Measurements from ENCODE around the gene PSME3IP1.

Gene PSME3IP1

DNA sequence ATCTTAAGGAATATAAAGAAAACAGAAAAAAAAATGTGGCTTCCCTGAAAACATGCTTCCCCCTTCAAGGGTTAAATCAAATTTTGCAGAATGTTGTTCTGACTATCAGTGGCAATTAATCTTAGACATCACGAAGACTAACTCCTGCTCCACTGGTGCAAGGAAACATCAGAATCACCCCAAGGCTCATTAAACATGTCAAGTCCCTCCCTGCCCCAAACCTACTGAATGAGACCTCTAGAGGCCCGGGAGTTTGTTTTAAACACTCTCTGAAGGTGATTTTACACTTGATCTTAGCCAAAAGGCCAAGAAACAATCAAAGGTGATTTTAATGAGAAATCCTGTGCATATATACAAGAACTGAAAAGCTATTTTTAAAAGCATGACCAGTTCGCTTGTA, 18.3 kb downstream of the PSME3IP1 start:
- no peak for DNase-seq (ENCODE audit: low read depth)

- DNase-seq (ENCODE audit: low read depth) = no peak
Observed at GRCh38 chr16:57166951-57167350, 18.9 kb downstream of the PSME3IP1 start.

DNA sequence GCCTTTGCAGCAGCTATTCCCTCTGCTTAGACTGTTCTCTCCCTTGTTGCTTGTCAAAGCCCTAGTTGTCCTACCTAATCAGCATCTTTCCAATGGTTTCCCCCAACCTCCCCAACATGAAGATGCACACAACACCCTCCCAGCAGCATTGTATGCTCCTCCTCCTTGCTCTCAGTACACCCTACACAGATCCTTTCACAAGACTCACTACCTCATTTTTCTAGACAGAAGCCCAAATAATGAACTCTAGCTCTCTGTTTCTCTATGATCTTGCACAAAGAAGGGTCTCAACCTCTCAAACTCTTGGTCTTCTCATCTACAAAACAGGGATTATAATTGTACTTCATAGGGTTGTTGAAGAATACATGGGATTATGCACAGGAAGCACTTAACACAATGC, 19.4 kb downstream of the PSME3IP1 start:
- no peak for DNase-seq (ENCODE audit: low read depth)

DNA sequence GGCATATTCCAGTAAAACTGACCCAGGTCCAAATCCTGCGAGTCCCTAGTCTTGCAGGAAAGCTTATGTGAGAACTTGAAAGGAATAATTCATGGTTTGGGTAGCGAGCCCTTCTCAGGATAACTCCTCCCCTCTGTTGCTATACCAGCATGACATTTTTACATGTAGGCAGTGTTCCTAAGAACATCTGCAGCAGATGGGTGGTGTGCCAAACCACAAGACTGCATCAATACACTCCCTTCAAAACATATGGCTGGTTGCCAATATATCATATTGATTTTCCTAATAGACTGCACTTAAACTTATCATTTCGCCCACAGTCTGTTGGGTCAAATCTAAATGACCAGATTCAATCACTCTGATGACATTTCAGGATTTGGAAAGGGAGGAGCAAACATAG, 19.9 kb downstream of the PSME3IP1 start:
- no peak for DNase-seq (ENCODE audit: low read depth)

- DNase-seq (ENCODE audit: low read depth) = no peak
Observed at GRCh38 chr16:57165483-57165882, 20.4 kb downstream of the PSME3IP1 start.

DNA sequence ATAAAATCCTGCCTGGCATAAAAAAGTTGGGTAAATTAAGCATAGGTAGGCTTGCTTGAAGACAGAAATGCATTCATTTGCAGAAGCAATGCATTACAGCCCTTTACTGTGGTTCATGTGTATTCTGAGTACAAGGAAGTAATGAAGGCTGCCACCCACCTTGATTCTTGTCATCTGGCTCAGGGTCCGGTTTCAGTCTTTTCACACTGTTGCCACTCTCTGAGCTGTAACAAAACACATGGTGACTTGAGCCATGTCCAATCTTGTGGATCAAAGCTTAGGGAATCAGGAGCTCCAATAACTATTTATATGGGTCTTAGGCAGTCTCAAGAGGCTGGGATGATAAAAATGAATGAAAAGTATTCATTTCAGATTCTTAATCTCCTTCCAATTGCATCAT, 22.0 kb downstream of the PSME3IP1 start:
- DNase-seq (ENCODE audit: low read depth) = no peak

DNA sequence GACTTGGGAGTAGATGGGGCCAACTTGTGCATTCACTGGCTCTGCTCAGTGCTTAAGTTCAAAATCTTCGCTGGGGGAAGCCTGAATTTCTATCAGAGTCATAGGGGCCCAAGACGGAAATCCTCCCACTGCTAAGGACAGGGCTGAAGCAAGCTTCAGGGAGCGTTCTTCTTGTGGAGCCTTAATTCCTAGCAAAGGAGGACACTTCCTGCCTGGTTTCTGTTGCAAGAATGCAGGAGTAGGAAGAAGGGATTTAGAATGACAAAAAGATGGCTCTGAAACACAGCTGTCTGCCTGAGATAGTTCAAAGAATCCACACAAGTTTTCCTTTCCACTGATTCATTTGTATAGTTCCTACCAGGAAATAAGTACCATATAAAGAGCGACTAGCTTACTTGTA, 26.4 kb downstream of the PSME3IP1 start:
- DNase-seq (ENCODE audit: low read depth) = no peak

DNA sequence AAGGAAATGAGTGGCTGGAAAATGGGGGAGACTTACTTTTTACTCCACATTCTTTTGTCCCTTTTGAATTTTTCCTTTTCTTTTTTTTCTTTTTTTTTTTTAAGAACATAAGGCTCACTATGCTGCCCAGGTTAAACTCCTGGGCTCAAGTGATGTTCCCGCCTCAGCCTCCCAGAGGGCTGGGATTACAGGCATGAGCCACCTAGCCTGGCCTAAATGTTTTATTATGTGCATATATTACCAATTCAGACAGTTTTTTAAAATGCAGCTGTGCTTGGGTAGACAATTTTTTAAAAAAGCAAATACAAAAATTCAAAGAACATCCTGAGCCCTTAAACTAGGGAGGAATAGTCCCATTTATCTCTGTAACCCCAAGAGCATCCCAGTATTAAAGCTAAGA, 28.3 kb downstream of the PSME3IP1 start:
- DNase-seq (ENCODE audit: low read depth) = no peak

GRCh38 chr16:57156351-57156703, 29.5 kb downstream of the PSME3IP1 start:
- DNase-seq (ENCODE audit: low read depth) = no peak

DNA sequence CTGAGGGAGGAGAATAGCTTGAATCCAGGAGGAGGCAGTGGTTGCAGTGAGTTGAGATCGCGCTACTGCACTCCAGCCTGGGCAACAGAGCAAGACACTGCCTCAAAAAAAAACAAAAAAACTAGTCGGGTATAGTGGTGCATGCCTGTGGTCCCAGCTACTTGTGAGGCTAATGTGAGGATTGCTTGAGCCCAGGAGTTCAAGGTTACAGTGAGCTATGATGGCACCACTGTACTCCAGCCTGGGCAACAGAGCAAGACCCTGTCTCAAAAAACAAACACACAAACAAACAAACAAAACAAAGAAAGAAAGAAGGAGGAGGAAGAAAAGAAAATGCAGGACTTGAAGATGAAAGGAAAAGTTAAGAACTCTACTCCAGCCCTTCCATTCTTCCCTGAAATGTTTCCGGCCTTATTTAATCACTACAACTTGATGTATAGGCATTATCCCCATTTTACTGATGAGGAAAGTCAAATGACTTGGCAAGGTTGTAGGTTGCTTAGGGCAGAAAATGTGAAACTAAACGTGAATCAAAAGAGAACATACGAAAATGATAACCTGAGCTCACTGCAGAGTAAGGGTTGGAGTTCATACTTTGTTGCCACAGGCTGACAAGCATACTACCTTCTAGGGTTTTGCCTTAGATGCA, 30.0 kb downstream of the PSME3IP1 start:
- no peak for DNase-seq (ENCODE audit: low read depth)

GRCh38 chr16:57153841-57154240, 32.0 kb downstream of the PSME3IP1 start:
- no peak for DNase-seq (ENCODE audit: low read depth)

GRCh38 chr16:57152096-57153093, 33.4 kb downstream of the PSME3IP1 start:
- no peak for DNase-seq (ENCODE audit: low read depth)

GRCh38 chr16:57151369-57151768, 34.5 kb downstream of the PSME3IP1 start:
- DNase-seq (ENCODE audit: low read depth) = no peak

- no peak for DNase-seq (ENCODE audit: low read depth)
Observed at GRCh38 chr16:57150682-57151330, 35.0 kb downstream of the PSME3IP1 start.

DNA sequence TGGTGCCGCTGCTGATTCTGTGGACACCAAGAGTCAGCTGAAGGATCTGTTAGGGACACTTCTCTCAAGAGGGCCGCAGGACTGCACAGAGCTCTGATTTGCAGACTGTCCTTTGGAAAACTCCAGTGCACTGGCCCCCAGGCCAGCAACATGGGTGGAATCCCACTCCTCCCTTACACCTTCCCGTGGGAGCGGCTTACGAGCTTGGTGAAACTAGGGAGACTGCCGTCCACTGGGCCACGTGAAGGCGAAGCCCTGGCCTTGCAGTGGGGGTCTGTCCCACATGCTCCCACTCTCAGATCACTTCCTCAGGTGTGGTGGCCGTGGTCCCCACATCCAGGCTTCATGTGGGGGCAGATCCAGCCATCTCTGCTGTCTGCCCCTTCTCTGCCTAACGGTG, 36.4 kb downstream of the PSME3IP1 start:
- no peak for DNase-seq (ENCODE audit: low read depth)

GRCh38 chr16:57148481-57148880, 37.4 kb downstream of the PSME3IP1 start:
- DNase-seq (ENCODE audit: low read depth) = no peak

- DNase-seq (ENCODE audit: low read depth) = no peak
Observed at GRCh38 chr16:57147381-57148221, 38.2 kb downstream of the PSME3IP1 start.

DNA sequence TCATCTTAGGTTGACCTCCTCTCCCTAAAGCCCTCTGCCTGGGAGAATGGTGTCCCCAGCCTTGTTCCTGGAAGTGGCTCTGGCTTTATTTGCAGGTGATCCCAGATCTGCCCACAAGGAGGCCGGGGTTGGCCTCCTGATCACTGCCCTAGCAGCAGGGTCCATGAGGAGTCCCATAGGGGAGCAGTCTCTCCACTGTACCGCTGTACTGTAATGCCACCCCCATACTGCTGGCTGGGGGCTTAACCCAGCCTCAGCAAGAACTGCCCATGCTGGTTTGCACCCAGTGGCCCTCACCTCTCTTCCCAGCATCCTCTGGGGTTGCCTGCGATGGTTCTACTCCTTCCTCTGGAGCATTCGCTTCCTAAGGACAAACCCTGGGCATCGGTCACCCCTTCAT, 39.1 kb downstream of the PSME3IP1 start:
- DNase-seq (ENCODE audit: low read depth) = no peak

DNA sequence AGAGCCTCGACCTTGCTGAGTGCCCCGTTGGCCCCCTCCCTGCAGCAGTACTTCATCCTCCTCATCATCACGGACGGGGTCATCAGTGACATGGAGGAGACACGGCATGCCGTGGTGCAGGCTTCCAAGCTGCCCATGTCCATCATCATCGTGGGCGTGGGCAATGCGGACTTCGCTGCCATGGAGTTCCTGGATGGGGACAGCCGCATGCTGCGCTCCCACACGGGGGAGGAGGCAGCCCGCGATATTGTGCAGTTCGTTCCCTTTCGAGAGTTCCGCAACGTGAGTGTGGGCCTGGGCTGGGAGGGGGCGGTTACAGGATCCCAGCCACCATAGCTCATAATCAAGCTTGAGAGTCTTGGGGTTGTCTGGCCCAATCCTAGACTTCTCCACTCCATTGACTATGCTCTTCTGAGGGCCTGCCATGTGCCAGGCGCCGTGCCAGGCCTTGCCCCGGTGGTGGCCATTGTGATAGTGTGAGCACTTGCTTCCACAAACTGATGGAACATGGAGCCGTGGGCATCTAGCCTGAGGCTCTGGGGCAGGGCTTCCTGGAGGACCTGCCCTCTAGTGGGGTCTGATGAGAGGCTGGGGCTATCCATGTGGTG, 39.7 kb downstream of the PSME3IP1 start:
- DNase-seq (ENCODE audit: low read depth) = no peak

- DNase-seq (ENCODE audit: low read depth) = no peak
Observed at GRCh38 chr16:57145046-57146021, 40.5 kb downstream of the PSME3IP1 start.
